Rectal smooth muscle tissue (tissue), 1 donor: ENCODE measurements around the gene FLVCR2.

Experiments used
- H3K27ac ChIP-seq: one replicate; pipeline ENCODE4 v1.7.0; 2013; ENCODE audit warnings: low read depth, low read length, inconsistent platforms
- H3K27me3 ChIP-seq: one replicate; pipeline ENCODE4 v1.7.0; 2013; ENCODE audit warnings: low read length; ENCODE audit not compliant: control insufficient read depth, insufficient read depth
- H3K36me3 ChIP-seq: one replicate; pipeline ENCODE4 v1.7.0; 2013; ENCODE audit warnings: low read length; ENCODE audit not compliant: control insufficient read depth, insufficient read depth
- H3K4me1 ChIP-seq: one replicate; pipeline ENCODE4 v1.7.0; 2013; ENCODE audit warnings: low read length; ENCODE audit not compliant: control insufficient read depth, insufficient read depth
- H3K4me3 ChIP-seq: one replicate; pipeline ENCODE4 v1.7.0; 2013; ENCODE audit warnings: low read length
- H3K9ac ChIP-seq: one replicate; pipeline ENCODE4 v1.7.0; 2013; ENCODE audit warnings: low read length

The FLVCR2 gene

GRCh38 chr14:75543786-75544185 is 34.6 kb upstream of the FLVCR2 start:
- no peak overlapping the region for H3K4me3 ChIP-seq
- no peak overlapping the region for H3K9ac ChIP-seq
- H3K4me1 ChIP-seq: no peaks in the 10 kb centered on the region
- H3K36me3 ChIP-seq: no peaks in the 10 kb centered on the region
- H3K27ac ChIP-seq: no peak overlapping the region
- no peaks in the 10 kb centered on the region for H3K27me3 ChIP-seq

- Histone ChIP-seq H3K4me3 (no peak overlapping the region), H3K9ac (no peak overlapping the region), H3K36me3 (no peaks in the 10 kb centered on the region), H3K4me1 (no peaks in the 10 kb centered on the region), H3K27ac (no peak overlapping the region), H3K27me3 (no peaks in the 10 kb centered on the region)
Observed at GRCh38 chr14:75545907-75546306, 32.5 kb upstream of the FLVCR2 start.

GRCh38 chr14:75547552-75548250 is 30.7 kb upstream of the FLVCR2 start:
- no peaks in the 10 kb centered on the region for H3K27me3 ChIP-seq
- H3K9ac ChIP-seq: no peak overlapping the region
- peaks cover 3% of the 10 kb centered on the region for H3K4me1 ChIP-seq
- H3K36me3 ChIP-seq: no peaks in the 10 kb centered on the region
- H3K4me3 ChIP-seq: no peak overlapping the region
- H3K27ac ChIP-seq: no peak overlapping the region

- Histone ChIP-seq H3K27me3 (no peaks in the 10 kb centered on the region), H3K36me3 (no peaks in the 10 kb centered on the region), H3K27ac (no peak overlapping the region), H3K4me1 (peaks cover 8% of the 10 kb centered on the region), H3K9ac (no peak overlapping the region), H3K4me3 (no peak overlapping the region)
Observed at GRCh38 chr14:75548544-75548943, 29.9 kb upstream of the FLVCR2 start.

- H3K4me1 ChIP-seq: peaks cover 8% of the 10 kb centered on the region
- H3K27me3 ChIP-seq: no peaks in the 10 kb centered on the region
- no peak overlapping the region for H3K4me3 ChIP-seq
- no peak overlapping the region for H3K9ac ChIP-seq
- H3K36me3 ChIP-seq: no peaks in the 10 kb centered on the region
- H3K27ac ChIP-seq: no peak overlapping the region
Observed at GRCh38 chr14:75549169-75549568, 29.3 kb upstream of the FLVCR2 start.

- H3K9ac ChIP-seq: no peak overlapping the region
- H3K4me1 ChIP-seq: peaks cover 14% of the 10 kb centered on the region
- no peak overlapping the region for H3K27ac ChIP-seq
- no peak overlapping the region for H3K4me3 ChIP-seq
- no peaks in the 10 kb centered on the region for H3K27me3 ChIP-seq
- no peaks in the 10 kb centered on the region for H3K36me3 ChIP-seq
Observed at GRCh38 chr14:75551021-75551420, 27.4 kb upstream of the FLVCR2 start.

- H3K9ac ChIP-seq: no peak overlapping the region
- H3K27ac ChIP-seq: peak overlapping the region; percentile 44
Observed at GRCh38 chr14:75553157-75553556, 25.3 kb upstream of the FLVCR2 start.

GRCh38 chr14:75553761-75554364 is 24.6 kb upstream of the FLVCR2 start:
- Histone ChIP-seq H3K9ac (no peak overlapping the region), H3K27ac (peak overlapping the region; percentile 44), H3K27me3 (no peaks in the 10 kb centered on the region), H3K36me3 (no peaks in the 10 kb centered on the region), H3K4me1 (peaks cover 14% of the 10 kb centered on the region), H3K4me3 (no peak overlapping the region)

More at GRCh38 chr14:75553157-75553556, 25.3 kb upstream of the FLVCR2 start:
- H3K4me1 ChIP-seq: peaks cover 14% of the 10 kb centered on the region
- no peak overlapping the region for H3K4me3 ChIP-seq
- H3K36me3 ChIP-seq: no peaks in the 10 kb centered on the region
- no peaks in the 10 kb centered on the region for H3K27me3 ChIP-seq

GRCh38 chr14:75554482-75554881 is 23.9 kb upstream of the FLVCR2 start:
- Histone ChIP-seq H3K4me1 (peaks cover 14% of the 10 kb centered on the region), H3K4me3 (no peak overlapping the region), H3K27ac (no peak overlapping the region), H3K27me3 (no peaks in the 10 kb centered on the region), H3K9ac (no peak overlapping the region), H3K36me3 (no peaks in the 10 kb centered on the region)

- peaks cover 6% of the 10 kb centered on the region for H3K4me1 ChIP-seq
Observed at GRCh38 chr14:75558440-75558839, 20.0 kb upstream of the FLVCR2 start.

GRCh38 chr14:75559045-75559444 is 19.4 kb upstream of the FLVCR2 start:
- no peak overlapping the region for H3K9ac ChIP-seq
- H3K27me3 ChIP-seq: no peaks in the 10 kb centered on the region
- H3K27ac ChIP-seq: no peak overlapping the region
- H3K4me3 ChIP-seq: no peak overlapping the region
- peaks cover 6% of the 10 kb centered on the region for H3K4me1 ChIP-seq
- H3K36me3 ChIP-seq: no peaks in the 10 kb centered on the region

More at GRCh38 chr14:75558440-75558839, 20.0 kb upstream of the FLVCR2 start:
- no peak overlapping the region for H3K27ac ChIP-seq
- H3K36me3 ChIP-seq: no peaks in the 10 kb centered on the region
- no peak overlapping the region for H3K9ac ChIP-seq
- H3K27me3 ChIP-seq: no peaks in the 10 kb centered on the region
- H3K4me3 ChIP-seq: no peak overlapping the region

- no peak overlapping the region for H3K27ac ChIP-seq
- H3K9ac ChIP-seq: no peak overlapping the region
- H3K4me3 ChIP-seq: no peak overlapping the region
Observed at GRCh38 chr14:75559451-75560222, 18.8 kb upstream of the FLVCR2 start.

More at GRCh38 chr14:75559451-75560222, 18.8 kb upstream of the FLVCR2 start:
- Histone ChIP-seq H3K4me1 (peaks cover under 1% of the 10 kb centered on the region), H3K27me3 (no peaks in the 10 kb centered on the region), H3K36me3 (no peaks in the 10 kb centered on the region)
